GM12891 (cell line): Measurements from ENCODE around the gene NEDD9.

Experiments
- PAX5 ChIP-seq: IDR thresholded peaks from 2 replicates; pipeline ENCODE4 v1.6.1; 2011; ENCODE audit warnings: low read length, moderate library complexity, mild to moderate bottlenecking; ENCODE audit not compliant: insufficient read depth, severe bottlenecking
- POLR2A ChIP-seq: IDR thresholded peaks from 2 replicates; pipeline ENCODE4 v1.6.1; 2011; ENCODE audit warnings: low read depth, low read length, control low read depth
- POLR2AphosphoS5 ChIP-seq: IDR thresholded peaks from 2 replicates; pipeline ENCODE4 v1.6.1; 2011; ENCODE audit warnings: low read depth, low read length, control low read depth
- POU2F2 ChIP-seq: IDR thresholded peaks from 2 replicates; pipeline ENCODE4 v1.6.1; 2011; ENCODE audit warnings: low read depth, mild to moderate bottlenecking, control low read depth, low read length, moderate library complexity
- SPI1 ChIP-seq: IDR thresholded peaks from 2 replicates; pipeline ENCODE4 v1.6.1; 2011; ENCODE audit warnings: low read depth, low read length, control low read depth
- TAF1 ChIP-seq: IDR thresholded peaks from 2 replicates; pipeline ENCODE4 v1.6.1; 2011; ENCODE audit warnings: low read depth, low read length, control low read depth

GRCh38 chr6:11212664-11213063, 19.8 kb downstream of the NEDD9 start:
- TF ChIP-seq TAF1 (no peak), POLR2A (no peak), POLR2AphosphoS5 (no peak), SPI1 (no peak), PAX5 (no peak), POU2F2 (no peak)
